Right forelimb (tissue), 1 donor: ENCODE results near the gene SPATA22.
"Not testable (repeated sequence)": the region's sequence is repeated elsewhere in the genome, so short reads cannot be mapped to it uniquely, and the experiment has no call there.

Experiments used
- DNase-seq: peaks from one replicate; pipeline ENCODE4 v3.0.0-alpha.2; 2018

SPATA22 gene

DNA sequence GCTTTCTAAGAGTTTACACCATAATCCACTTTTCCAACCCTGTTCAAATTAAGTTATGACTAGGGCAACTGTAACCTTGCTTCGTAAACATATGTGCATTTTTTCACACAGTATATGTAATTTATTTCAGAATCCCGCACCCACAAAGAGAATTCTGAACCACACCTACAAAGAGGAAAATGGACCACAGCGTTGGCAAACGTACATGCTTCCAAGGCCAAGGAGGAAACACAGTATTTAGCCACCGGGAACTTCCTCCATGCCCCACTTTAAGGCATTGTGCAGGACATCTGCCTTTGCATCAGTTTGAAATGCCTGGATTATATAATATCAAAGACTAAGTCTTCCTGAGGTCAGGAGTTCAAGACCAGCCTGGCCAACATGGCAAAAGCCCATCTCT lies 2.1 kb downstream of the SPATA22 start:
- no peak for DNase-seq

DNA sequence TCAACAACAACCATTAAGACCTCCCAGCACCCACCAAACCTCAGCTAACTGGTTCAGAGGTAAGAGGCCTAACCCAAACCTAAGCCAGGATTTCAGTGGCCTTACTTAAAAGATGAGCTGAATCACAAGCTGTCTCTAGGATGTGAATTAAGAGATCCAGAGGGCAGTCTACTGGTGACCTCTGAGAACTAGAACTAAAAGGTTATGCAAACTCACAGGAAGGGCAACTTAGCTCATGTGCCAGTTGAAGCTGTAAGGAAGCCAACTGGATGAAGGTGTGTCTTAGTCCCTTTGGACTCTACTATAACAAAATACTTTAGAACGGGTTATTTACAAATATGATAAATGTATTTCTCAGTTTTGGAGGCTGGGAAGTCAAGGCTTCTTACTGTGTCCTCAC lies 5.3 kb downstream of the SPATA22 start:
- not testable (repeated sequence) for DNase-seq

DNA sequence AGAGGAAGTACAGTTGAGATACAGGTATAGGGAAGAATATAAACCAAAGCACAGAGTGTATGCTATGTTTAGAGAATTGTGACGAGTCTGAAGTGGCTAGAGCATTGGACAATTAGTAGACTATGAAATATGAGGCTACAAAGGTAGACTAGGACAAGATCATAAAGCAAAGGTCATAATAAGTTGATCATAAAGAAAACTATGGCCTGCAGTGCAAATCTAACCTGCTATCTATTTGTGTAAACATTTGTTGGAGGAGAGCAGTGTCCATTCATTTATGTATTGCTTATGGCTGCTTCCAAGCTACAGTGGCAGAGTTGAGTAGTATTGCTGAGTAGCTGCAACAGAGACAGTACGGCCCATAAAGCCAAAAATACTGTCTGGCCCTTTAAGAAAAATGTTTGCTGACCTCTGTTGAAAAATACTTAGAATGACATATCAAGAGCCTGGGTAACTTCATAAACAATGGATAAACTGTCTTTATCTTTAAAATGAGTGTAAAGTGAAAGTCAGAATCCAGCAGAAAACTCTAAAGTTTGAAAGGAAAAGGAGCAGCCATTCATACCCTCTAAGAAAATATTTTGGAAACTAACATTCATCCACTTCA lies 23.5 kb downstream of the SPATA22 start:
- no peak for DNase-seq

DNA sequence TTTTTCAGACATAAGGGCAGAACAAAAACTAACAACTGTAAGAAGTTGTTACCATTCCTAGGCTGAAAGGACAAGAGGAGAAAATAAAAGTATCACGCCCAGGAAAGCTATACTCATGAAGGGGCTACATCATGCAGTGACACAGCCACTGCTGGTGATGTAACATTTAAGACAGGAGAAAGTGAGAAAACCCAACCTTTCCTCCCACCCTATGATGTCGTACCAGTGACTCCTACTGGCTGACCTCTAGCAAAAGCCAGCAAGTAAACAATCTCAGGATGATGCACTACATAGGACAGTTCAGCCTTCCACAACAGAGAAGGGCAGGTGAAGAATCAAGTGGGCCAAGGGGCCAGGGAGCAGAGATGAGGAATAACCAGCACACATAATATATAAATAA lies 24.0 kb downstream of the SPATA22 start:
- no peak for DNase-seq

DNA sequence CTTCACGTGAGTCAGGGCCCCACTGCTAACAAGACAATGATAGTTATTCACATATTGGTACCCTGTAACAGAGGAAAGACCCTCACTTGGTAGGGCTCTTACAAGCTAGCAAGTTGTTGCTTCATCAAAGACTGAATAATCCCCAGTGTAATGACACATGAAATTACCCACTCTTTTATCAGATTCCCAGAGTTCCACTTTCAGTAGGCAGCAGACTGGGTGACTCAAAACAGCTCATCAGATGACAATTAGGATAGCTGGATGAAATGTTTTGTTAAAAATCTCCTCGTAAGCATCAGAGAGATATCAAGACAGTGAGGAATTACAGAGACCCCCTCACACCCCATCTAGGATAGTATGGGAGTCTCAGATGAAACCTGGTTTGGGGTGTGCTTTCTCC lies 31.2 kb downstream of the SPATA22 start:
- no peak for DNase-seq

DNA sequence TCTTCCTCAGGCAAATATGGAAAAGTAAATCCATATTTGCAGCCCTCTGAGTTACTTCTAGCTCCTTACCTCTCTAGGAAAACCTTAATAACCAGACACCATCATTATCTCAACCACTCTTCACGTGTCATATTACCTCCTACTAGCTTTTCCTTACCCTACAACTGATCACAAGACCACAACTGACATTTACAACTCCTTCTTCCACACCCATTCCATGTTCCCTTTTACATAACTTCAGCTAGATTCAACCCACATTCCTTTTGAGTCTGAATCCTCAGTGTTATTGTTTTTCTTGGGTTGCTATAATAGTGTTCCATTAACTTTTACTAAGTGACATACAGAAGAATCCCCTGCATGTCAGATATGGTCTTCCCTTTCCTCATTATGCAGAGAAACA lies 33.3 kb downstream of the SPATA22 start:
- no peak for DNase-seq

DNA sequence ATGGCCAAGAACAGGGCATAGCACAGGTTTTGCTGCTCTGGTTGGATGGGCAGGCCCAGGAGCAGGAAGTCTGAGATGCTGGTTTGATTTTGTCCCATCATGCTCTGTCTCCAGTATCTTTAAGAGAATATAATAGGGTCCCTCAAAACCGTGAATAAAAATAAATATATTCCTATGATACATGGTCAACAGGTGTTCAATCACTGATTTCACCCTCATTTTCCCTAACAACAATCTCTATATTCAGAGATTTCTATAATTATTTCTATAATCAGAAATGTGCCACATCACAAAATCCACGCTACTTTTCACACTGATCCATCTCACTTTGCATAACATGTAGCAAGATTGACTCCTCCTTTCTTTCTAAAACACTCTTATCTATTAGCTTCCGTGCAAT lies 37.9 kb downstream of the SPATA22 start, which contains the start of gene OR1E2:
Gene OR1E2 (minus strand): TSS at position 101 of the 400 bp plus-strand sequence. CDS start 0 bp downstream, at position 101.
- no peak for DNase-seq

DNA sequence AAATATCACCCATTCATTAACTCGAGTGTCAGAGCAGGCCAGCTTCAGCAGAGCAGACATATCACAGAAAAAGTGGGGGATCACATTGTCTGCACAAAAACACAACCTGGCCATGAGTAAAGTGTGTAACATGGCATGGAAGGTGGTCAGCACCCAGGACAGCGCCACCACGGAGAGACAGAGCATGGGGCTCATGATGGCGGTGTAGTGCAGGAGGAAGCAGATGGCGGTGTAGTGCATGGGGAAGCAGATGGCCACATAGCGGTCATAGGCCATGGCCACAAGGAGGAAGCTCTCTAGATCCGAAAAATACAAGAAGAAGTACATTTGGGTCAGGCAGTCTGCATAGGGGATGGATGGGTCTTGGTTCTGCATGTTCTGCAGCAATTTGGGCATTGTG lies 38.4 kb downstream of the SPATA22 start:
- DNase-seq = not testable (repeated sequence)

DNA sequence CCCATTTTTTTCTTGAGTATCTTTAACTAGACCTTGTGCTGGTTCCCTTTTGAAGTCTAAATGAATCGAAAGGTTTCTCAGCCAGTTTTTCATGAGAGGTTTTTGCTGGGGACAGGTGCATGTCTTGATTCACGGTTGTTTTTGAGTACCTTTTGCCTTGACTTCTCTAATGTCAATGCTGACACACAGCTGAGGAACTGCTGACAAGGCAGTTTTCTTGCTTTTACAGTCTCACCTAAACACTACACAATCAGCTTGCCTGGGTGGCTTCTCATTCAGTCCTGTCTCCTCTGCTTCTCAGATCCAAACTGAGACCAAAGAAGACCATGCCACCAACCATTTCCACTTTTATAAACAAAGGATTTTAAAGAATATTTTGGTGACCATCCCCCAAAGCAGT lies 53.4 kb downstream of the SPATA22 start:
- DNase-seq = no peak

DNA sequence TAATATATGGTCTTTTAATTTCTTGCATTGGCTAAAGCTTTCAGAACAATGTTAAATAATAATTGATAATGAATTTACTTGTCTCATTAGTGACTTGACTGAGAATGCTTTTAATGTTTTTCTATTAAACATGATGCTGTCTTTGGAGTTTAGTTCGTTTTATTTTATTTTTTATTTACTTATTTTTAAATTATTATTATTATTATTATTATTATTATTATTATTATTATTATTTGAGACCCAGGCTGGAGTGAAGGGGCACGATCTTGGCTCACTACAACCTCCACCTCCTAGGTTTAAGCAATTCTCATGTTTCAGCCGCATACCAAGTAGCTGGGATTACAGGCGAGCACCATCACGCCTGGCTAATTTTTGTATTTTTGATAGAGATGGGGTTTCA lies 56.0 kb downstream of the SPATA22 start:
- no peak for DNase-seq

DNA sequence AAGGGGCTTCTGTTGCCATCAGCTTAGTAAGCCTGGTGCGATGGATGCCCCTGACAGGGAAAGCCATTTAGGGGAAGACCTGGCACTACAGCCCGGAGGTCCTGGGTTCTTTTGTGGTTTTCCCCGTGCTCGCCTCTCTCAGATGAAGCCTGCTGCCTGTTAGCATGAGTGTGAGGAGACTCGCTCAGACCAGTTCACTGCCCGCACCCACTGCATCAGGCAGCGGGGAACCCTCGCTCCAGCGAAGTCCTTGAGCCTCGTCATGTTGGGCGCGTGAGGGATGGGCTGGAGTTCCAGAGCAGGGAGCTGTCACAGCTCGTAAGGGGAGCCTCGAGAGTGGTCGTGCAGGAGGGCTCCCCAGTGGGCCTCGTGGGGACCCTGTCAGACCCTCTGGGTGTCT lies 59.4 kb downstream of the SPATA22 start:
- not testable (repeated sequence) for DNase-seq

DNA sequence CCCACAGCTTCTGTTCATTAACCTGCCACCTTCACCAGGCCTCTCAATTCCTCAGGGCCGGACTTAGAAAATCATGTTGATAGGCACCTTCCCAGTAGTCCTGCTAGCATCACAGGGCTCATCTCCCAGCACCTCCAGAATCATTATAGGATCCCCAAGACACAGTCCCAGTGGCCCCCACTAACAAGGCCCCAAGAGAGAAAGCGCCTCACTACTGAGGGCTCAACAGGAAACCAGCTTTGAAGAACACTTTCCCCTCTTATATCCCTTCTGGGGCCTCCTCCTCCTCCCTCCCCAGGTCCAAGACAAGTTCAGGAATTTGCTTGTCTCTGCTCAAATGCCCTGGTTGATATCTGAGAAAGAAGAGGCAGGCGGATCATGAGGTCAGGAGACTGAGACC lies 60.5 kb downstream of the SPATA22 start, which contains the start of gene OR3A3:
Gene OR3A3 (plus strand): TSS at position 301 of the 400 bp plus-strand sequence.
- DNase-seq = no peak

DNA sequence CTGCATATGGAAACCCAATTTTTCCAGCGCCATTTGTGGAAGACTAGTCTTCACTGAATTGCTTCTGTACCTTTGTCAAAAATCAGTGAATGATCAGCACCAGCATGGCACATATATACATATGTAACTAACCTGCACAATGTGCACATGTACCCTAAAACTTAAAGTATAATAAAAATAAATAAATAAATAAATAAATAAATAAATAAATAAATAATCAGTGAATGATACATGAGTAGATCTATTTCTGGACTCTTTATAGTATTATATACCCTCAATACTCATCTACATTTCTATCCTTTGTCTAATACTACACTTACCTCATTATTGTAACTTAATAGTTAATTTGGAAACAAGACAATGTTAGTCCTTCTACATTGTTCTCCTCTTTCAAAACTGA lies 67.8 kb downstream of the SPATA22 start:
- not testable (repeated sequence) for DNase-seq

DNA sequence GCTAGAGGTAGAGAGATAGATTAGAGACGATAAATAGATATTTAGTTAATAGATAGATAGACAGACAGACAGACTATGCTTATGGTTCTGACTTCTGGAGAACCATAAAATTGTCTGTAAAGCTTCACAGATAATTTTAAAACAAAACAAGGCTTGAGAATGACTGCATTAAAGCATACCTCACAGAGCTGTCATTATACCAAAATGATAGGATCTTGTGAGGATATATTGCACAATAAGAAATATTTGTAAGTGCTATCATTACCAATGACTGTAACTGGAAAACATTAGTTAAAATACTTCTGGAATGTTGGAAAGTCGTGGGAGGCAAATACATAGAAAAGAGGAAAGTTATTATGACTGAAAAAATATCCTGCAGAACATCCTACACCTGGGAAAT lies 69.8 kb downstream of the SPATA22 start:
- DNase-seq = no peak

DNA sequence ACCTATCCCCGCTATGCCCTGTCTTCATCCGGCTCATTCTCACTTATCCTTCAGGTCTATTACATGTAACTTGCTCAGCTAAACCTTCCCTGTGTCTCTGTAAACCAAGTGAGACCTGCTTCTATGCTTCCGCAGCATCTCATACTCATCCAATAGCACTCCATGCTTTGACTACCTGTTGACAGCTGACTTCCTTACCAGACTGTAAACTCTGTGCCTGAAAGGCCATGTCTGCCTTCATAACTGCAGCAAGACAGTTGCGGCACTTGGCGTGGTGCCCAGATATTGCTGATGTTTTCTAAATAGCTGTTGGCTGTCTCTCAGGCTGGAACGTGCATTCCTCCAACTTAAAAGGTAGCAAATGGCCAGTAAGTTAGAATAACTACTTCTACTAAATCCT lies 71.6 kb downstream of the SPATA22 start:
- DNase-seq = no peak

DNA sequence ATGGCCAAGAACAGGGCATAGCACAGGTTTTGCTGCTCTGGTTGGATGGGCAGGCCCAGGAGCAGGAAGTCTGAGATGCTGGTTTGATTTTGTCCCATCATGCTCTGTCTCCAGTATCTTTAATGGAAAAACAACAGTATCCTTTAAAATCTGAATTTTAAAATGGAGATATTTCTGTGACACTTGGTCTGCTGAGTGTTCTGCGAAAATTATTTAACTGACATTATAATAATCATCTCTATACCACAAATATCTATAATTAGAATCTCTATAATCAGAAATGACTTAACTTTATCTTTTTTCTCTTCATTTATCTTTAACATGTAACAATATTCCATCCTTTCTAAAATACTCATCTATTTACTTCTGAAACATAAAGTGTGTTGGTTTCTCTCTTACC lies 73.3 kb downstream of the SPATA22 start, which contains the start of gene OR1E1:
Gene OR1E1 (minus strand): TSS at position 101 of the 400 bp plus-strand sequence. CDS start 0 bp downstream, at position 101.
- no peak for DNase-seq

DNA sequence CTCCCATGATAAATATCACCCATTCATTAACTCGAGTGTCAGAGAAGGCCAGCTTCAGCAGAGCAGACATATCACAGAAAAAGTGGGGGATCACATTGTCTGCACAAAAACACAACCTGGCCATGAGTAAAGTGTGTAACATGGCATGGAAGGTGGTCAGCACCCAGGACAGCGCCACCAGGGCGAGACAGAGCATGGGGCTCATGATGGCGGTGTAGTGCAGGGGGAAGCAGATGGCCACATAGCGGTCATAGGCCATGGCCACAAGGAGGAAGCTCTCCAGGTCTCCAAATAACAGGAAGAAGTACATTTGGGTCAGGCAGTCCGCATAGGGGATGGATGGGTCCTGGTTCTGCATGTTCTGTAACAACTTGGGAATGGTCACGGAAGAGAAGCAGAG lies 73.8 kb downstream of the SPATA22 start:
- DNase-seq = not testable (repeated sequence)
